ENCODE data around the gene CBL. TPM values are rescaled to one million over a fixed set of nuclear protein-coding genes. Genes with fewer than 3 reads are reported as not detected.

The CBL gene
- total RNA-seq, 1 donor from 2014 or later = 6.5 TPM

DNA sequence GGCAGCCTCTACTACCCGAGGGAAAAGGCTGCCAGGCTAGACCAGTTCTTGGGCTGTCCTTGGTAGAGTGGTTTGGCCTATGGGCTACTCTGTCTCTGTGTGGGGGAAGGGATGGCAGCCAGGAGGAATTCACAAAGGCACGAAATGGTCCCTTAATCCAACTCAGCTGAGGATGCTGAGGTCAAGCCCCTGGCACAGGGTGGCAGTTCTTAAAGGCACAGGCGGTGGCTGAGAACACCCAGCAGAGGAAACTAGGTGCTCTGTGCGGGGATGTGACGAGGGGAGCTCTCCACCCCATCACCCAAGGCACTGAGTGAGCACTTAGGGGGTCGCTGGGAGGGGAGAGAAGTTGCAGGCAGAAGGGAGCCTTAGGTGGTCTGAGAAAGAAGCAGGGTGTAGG is 140.5 kb downstream of the CBL start, which contains the start of gene MFRP:
MFRP (minus strand) TSS at position 101 of the 400 bp plus-strand sequence. CDS start 192 bp downstream, outside the sequence.
- intact Hi-C loops (cut with DNase I) = no loop called here
- ATAC-seq (ENCODE audit: poor library complexity) (no peak), DNase-seq (no peak)

DNA sequence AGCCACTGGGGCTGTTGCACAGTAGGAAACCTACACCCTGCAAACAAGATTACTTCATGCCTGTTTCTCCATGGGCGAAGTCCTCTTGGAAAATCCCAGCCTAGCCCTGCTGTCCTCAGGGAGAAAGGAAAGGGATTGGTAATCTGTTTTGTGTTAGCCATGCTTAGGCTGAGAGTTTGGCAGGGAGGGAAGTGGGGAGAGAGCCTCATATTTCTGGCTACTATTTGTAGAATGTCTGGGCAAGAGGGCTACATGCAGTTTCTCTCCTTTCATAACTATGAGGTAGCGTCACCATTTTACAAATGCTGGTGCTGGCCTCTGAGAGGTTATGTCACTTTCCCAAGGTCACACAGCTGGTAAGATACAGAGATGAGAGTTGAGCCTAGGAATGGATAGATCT is 141.1 kb downstream of the CBL start:
- DNase-seq (no peak), ATAC-seq (ENCODE audit: poor library complexity) (no peak)
- intact Hi-C loops (cut with DNase I) = no loop called here

DNA sequence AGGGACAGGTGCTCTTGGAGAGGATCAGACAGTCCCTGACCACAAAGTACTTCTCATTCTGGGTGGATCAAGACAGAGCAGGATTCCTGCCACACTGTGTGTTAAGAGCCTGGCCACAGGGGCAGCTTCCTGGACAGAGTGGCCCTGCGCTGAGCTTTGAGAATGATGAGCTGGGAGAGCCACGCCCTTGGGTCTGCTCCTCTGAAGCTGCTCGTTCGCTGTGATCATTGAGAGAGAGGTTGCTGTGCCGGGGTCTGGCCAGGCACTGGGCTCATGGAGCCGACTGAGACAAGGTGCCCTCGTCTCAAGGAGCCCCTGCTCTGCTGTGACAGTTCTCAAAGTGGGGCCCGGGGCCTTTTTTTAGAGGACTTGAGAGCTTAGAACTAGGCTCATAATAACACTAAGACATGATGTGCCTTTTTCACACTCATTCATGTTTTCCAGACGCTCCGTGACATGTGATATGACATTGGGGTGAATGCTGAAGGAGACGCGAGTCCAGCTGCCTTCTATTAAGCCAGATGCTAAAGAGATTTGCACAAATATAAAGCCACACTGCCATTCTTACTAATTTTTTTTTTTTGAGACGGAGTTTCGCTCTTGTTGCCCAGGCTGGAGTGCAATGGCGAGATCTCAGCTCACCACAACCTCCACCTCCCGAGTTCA is 141.9 kb downstream of the CBL start:
- intact Hi-C loops (cut with DNase I) = no loop called here
- ATAC-seq (ENCODE audit: poor library complexity) (no peak), DNase-seq (no peak)

DNA sequence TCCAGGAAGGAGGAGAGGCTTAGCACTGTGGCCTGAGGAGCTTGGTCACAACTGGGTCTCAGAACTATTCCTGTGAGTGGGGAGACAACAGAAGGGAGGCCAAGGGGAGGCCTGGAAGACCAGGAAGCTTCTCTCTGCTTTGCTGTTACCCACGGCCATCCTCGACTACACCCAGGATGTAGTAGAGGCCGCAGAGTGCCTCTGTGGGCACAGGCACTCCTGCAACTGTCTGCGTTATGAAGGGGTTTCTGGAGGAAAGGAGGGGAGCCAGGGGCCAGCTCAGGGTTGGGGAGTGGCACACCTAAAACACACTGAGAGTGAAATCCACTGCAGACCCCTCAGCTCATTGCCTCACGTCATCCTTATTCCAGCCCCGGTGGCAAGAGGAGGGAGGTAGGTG is 144.2 kb downstream of the CBL start:
- ATAC-seq (ENCODE audit: poor library complexity) (no peak), DNase-seq (peak; percentile 10)
- intact Hi-C loops (cut with DNase I) = loop anchor here (10.0 kb wide), 1 partner anchor 124 kb away; no protein-coding TSS in a partner anchor

DNA sequence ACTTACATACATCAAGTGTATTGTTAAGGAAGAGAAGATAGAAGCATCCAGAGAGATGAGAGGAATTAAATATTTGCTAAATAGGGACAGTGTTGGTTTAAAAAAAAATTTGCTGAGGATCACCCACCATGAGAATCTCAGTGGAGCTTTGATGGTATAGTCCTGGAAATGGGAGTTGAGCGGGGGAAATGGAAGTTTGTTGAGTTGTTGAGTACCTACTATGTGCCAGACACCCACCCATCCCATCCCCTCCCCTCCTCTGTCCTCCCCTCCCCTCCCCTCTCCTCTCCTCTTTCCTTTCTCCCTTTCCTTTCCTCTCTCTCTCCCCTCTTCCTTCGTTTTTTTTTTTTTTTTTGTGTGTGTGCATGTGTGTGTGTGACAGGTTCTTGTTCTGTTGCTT is 145.1 kb downstream of the CBL start:
- intact Hi-C loops (cut with DNase I) = loop anchor here (10.0 kb wide), 1 partner anchor 124 kb away; no protein-coding TSS in a partner anchor
- no peak for DNase-seq
- no peak for ATAC-seq (ENCODE audit: poor library complexity)

DNA sequence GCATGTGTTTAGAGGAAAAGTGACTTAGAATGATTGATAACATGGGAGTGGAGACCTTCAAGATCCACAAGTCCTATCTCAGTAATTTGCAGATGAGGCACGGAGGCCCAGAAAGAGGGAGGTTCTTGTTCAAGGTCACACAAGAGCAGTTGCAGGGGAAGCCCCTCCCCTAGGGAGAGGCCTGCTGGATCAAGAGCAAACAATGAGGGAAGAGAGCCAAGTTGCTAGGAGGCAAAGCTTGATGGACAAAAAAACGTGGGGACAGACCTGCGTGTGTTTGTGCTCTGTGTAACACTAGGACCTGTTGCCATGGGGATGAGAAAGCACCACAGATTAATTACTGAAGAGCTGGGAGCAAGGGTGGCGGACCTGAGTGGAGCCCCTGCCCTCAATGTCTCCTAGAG is 146.7 kb downstream of the CBL start:
- intact Hi-C loops (cut with DNase I) = loop anchor here (10.0 kb wide), 1 partner anchor 122 kb away; no protein-coding TSS in a partner anchor
- DNase-seq (peak; percentile 56), ATAC-seq (ENCODE audit: poor library complexity) (peak; percentile 37)

DNA sequence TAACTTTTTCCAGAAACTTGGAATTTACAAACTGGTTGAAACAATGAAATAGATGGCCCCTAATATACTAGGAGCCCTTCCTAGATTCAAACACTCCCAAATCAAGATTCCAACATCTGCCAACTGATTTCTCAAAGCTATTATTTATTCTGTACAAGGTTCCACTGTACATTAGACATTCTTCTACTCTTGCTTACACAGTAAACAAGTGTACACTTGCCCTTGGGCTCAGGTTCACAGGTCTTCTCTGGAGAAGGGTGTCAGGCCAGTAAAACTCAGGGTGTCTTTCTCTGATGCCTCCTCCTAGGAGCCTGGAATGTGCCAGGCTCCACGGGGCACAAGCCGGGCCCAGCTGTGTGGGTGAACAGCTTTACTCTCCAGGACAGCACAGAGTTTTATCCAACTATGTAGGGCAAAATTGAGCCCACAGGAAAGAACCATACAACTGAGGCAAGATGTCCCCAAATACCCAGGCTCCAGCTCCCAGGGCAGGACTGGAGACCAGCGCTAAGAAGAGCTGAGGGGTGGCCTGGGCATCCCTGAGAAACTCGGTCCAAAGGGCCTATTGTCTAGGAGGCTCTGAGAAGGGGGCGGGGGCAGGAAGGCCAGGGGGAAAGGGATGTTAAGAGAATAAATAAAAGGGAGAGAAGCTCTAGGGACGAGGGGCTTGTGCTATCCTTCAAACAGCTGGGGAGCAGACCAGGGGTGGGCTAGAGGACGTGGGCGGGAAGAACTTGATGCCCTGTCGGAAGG is 149.1 kb downstream of the CBL start:
- no peak for ATAC-seq (ENCODE audit: poor library complexity)
- no peak for DNase-seq
- intact Hi-C loops (cut with DNase I) = loop anchor here (10.0 kb wide), 1 partner anchor 120 kb away; no protein-coding TSS in a partner anchor

DNA sequence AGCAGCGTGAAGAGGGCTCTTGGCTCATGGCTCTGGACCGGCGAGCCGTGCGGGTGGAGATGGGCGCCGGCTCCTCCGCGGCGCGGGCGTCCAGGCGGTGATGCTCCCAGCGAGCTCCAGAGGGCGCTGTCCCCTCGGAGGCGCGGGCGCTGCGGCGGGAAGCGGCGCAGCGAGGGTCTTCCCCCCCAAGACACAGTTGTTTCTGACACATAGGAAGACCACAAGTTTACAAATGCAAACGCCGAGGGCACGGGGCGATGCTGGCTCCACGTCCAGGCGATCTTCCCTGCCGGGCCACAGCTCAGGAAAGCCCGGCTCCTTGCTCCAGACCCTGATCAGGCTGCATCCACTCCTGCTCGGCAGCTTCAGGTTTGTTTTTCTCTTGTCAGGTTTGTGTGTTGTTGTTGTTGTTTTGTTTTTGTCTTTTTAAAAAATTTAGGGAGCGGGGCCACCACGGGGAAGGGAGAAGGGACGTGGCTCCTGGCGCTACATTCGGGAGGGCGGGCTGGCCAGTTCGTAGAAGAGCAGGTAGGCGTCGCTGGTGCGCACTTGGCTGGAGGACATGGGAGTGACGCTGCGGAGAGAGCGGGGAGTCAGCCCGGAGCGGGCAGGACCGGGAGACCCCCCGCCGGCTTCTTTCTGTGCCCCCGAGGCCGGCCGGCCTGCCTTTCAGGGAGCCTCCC is 150.4 kb downstream of the CBL start:
- DNase-seq (peak; percentile 89), ATAC-seq (ENCODE audit: poor library complexity) (peak; percentile 77)
- intact Hi-C loops (cut with DNase I) = loop anchor here (10.0 kb wide), 1 partner anchor 118 kb away; no protein-coding TSS in a partner anchor

DNA sequence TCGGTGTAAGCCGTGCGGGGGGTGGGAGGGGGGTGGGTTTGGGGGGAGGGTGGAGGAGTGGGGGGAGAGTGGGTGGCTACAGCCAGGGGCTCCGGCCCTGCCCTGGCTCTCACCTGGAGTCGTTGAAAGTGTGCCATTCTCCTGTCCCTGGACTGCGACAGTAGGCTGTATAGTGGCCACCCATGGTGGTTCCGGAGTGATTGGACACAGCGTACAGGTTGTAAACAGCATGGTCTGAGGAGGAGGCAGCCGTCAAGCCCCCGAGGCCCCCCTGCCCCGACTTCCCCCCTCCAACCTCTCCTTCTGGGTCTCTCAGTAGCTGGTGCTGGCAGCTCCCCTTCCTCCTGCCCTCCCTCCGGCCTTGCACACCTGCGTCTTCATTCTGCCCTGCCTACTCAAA is 150.9 kb downstream of the CBL start:
- intact Hi-C loops (cut with DNase I) = loop anchor here (10.0 kb wide), 1 partner anchor 118 kb away; no protein-coding TSS in a partner anchor
- DNase-seq (no peak), ATAC-seq (ENCODE audit: poor library complexity) (peak; percentile 2)

Small RNA genes lying within 50 kb of the gene (microRNA-seq; reads per million reads assigned to microRNA genes)
- not detected for gene MIR6756

Other genes starting within 250 kb of the CBL start
- not detected for gene FOXR1, start 234.6 kb upstream of the CBL start, total RNA-seq
- 10.0 TPM for gene CENATAC, start 208.2 kb upstream of the CBL start, total RNA-seq
- 827 TPM for gene RPS25, start 188.0 kb upstream of the CBL start, total RNA-seq
- gene TRAPPC4, start 187.6 kb upstream of the CBL start, total RNA-seq = 30.7 TPM
- gene SLC37A4, start 175.5 kb upstream of the CBL start, total RNA-seq = 7.1 TPM
- gene HYOU1, start 149.1 kb upstream of the CBL start, total RNA-seq = 63.5 TPM
- 19.8 TPM for gene VPS11, start 138.5 kb upstream of the CBL start, total RNA-seq
- gene HMBS, start 121.5 kb upstream of the CBL start, total RNA-seq = 22.1 TPM
- 18.2 TPM for gene DPAGT1, start 104.5 kb upstream of the CBL start, total RNA-seq
- 9.6 TPM for gene C2CD2L, start 99.0 kb upstream of the CBL start, total RNA-seq
- gene HINFP, start 84.8 kb upstream of the CBL start, total RNA-seq = 13.3 TPM
- gene ABCG4, start 57.3 kb upstream of the CBL start, total RNA-seq = 1.5 TPM
- 34.0 TPM for gene NLRX1, start 37.6 kb upstream of the CBL start, total RNA-seq
- not detected for gene NHERF4, start 20.9 kb upstream of the CBL start, total RNA-seq
- gene MCAM, start 110.8 kb downstream of the CBL start, total RNA-seq = 41.9 TPM
- 12.9 TPM for gene RNF26, start 128.2 kb downstream of the CBL start, total RNA-seq
- gene C1QTNF5, start 134.5 kb downstream of the CBL start, total RNA-seq = 15.1 TPM
- not detected for gene MFRP, start 140.4 kb downstream of the CBL start, total RNA-seq
- gene USP2, start 175.4 kb downstream of the CBL start, total RNA-seq = 136 TPM
- gene THY1, start 216.8 kb downstream of the CBL start, total RNA-seq = 1.5 TPM